Measurements from ENCODE around the gene CYP4F11. TPM values are rescaled to one million over a fixed set of nuclear protein-coding genes. Genes with fewer than 3 reads are reported as not detected.

The CYP4F11 gene
- total and polyA plus RNA-seq, 4 donors = 0.15 to 1.2 (median 0.26) TPM; not detected in 1

GRCh38 chr19:15937771-15938170, 3.4 kb upstream of the CYP4F11 start:
- no peak for TF ChIP-seq CTCF (IDR thresholded peaks at IDR 0.05; ENCODE audit: control extremely low read depth, extremely low read depth)
- no peak for DNase-seq
- 71 to 72% methylated on average over 2 of the region's 2 CpGs for WGBS, 2 donors

GRCh38 chr19:15936950-15937349, 2.6 kb upstream of the CYP4F11 start:
- no peak overlapping the region for H3K9ac ChIP-seq (ENCODE audit: insufficient read depth in 1 of 2, low read length in 2 of 2)
- H3K4me3 ChIP-seq = no peak overlapping the region
- H3K4me1 ChIP-seq (ENCODE audit: control insufficient read depth in 5 of 5, insufficient read depth in 5 of 5, low read length in 5 of 5) = peaks cover 0 to 3% (median 0%) of the 10 kb centered on the region in 5 donors
- WGBS, 2 donors = 79 to 86% methylated on average over 2 of the region's 2 CpGs
- H3K27me3 ChIP-seq (ENCODE audit: control insufficient read depth in 3 of 3, insufficient read depth in 3 of 3, low read length in 2 of 3) = peaks cover 0 to 25% (median 14%) of the 10 kb centered on the region in 3 donors
- H3K9me3 ChIP-seq (ENCODE audit: control insufficient read depth in 4 of 4, insufficient read depth in 3 of 4, low read length in 3 of 4) = peaks cover 0 to 12% (median 0%) of the 10 kb centered on the region in 4 donors
- no peak for TF ChIP-seq CTCF (IDR thresholded peaks at IDR 0.05; ENCODE audit: control extremely low read depth, extremely low read depth)
- H3K27ac ChIP-seq (ENCODE audit: low read depth in 1 of 2, low read length in 1 of 2) = no peak overlapping the region
- ATAC-seq (ENCODE audit: insufficient read depth, low FRiP score) (no peak), DNase-seq (no peak)
- H3K36me3 ChIP-seq (ENCODE audit: control insufficient read depth in 4 of 4, insufficient read depth in 4 of 4, low read length in 4 of 4) = no peaks in the 10 kb centered on the region

More at GRCh38 chr19:15937771-15938170, 3.4 kb upstream of the CYP4F11 start:
- H3K9me3 ChIP-seq (ENCODE audit: control insufficient read depth in 4 of 4, insufficient read depth in 3 of 4, low read length in 3 of 4) = peaks cover 0 to 12% (median 0%) of the 10 kb centered on the region in 4 donors
- H3K4me1 ChIP-seq (ENCODE audit: control insufficient read depth in 5 of 5, insufficient read depth in 5 of 5, low read length in 5 of 5) = peaks cover 0 to 3% (median 0%) of the 10 kb centered on the region in 5 donors
- no peak overlapping the region for H3K4me3 ChIP-seq
- no peak for ATAC-seq (ENCODE audit: insufficient read depth, low FRiP score)
- no peak overlapping the region for H3K27ac ChIP-seq (ENCODE audit: low read depth in 1 of 2, low read length in 1 of 2)
- no peaks in the 10 kb centered on the region for H3K36me3 ChIP-seq (ENCODE audit: control insufficient read depth in 4 of 4, insufficient read depth in 4 of 4, low read length in 4 of 4)
- peaks cover 0 to 25% (median 14%) of the 10 kb centered on the region in 3 donors for H3K27me3 ChIP-seq (ENCODE audit: control insufficient read depth in 3 of 3, insufficient read depth in 3 of 3, low read length in 2 of 3)
- no peak overlapping the region for H3K9ac ChIP-seq (ENCODE audit: insufficient read depth in 1 of 2, low read length in 2 of 2)

GRCh38 chr19:15936173-15936572, 1.8 kb upstream of the CYP4F11 start:
- Histone ChIP-seq H3K4me1 (ENCODE audit: control insufficient read depth in 5 of 5, insufficient read depth in 5 of 5, low read length in 5 of 5) (peaks cover 0 to 3% (median 0%) of the 10 kb centered on the region in 5 donors), H3K9me3 (ENCODE audit: control insufficient read depth in 4 of 4, insufficient read depth in 3 of 4, low read length in 3 of 4) (peaks cover 0 to 12% (median 0%) of the 10 kb centered on the region in 4 donors), H3K27me3 (ENCODE audit: control insufficient read depth in 3 of 3, insufficient read depth in 3 of 3, low read length in 2 of 3) (peaks cover 0 to 28% (median 14%) of the 10 kb centered on the region in 3 donors), H3K9ac (ENCODE audit: insufficient read depth in 1 of 2, low read length in 2 of 2) (no peak overlapping the region), H3K36me3 (ENCODE audit: control insufficient read depth in 4 of 4, insufficient read depth in 4 of 4, low read length in 4 of 4) (no peaks in the 10 kb centered on the region), H3K4me3 (no peak overlapping the region), H3K27ac (ENCODE audit: low read depth in 1 of 2, low read length in 1 of 2) (no peak overlapping the region)
- no peak for TF ChIP-seq CTCF (IDR thresholded peaks at IDR 0.05; ENCODE audit: control extremely low read depth, extremely low read depth)
- DNase-seq (no peak), ATAC-seq (ENCODE audit: insufficient read depth, low FRiP score) (no peak)
- 74 to 86% methylated on average over 3 of the region's 3 CpGs for WGBS, 2 donors

All from lung (tissue), 12 donors.